Stimulated activated CD8-positive, alpha-beta memory T cell treated with anti-CD3 and anti-CD28 coated beads, Interleukin-2, amount 100 ng/mL, for 48 hours (primary cell): ENCODE data around the gene SH3RF3.

Experiments used
- DNase-seq, 2 donors: peaks; one replicate each; pipeline ENCODE4 v3.0.0-alpha.2; 2020; ENCODE audit warnings: low read depth in 2 of 2

Gene SH3RF3

GRCh38 chr2:109238580-109238979, 109.6 kb downstream of the SH3RF3 start:
- DNase-seq, result no peak

GRCh38 chr2:109239720-109240119, 110.7 kb downstream of the SH3RF3 start:
- no peak for DNase-seq

- DNase-seq, result no peak
Measured at GRCh38 chr2:109242210-109242653, 113.2 kb downstream of the SH3RF3 start.

GRCh38 chr2:109242654-109243331, 113.8 kb downstream of the SH3RF3 start:
- DNase-seq, result no peak

- no peak for DNase-seq
Measured at GRCh38 chr2:109243526-109244303, 114.7 kb downstream of the SH3RF3 start.

GRCh38 chr2:109244304-109244582, 115.2 kb downstream of the SH3RF3 start:
- DNase-seq, result no peak

GRCh38 chr2:109244750-109245382, 115.9 kb downstream of the SH3RF3 start:
- DNase-seq, result no peak

- DNase-seq, result no peak
Measured at GRCh38 chr2:109246176-109246575, 117.2 kb downstream of the SH3RF3 start.

GRCh38 chr2:109246616-109247015, 117.6 kb downstream of the SH3RF3 start:
- no peak for DNase-seq

- DNase-seq, result no peak
Measured at GRCh38 chr2:109247340-109247739, 118.3 kb downstream of the SH3RF3 start.

- no peak for DNase-seq
Measured at GRCh38 chr2:109247812-109248211, 118.8 kb downstream of the SH3RF3 start.

GRCh38 chr2:109248590-109248989, 119.6 kb downstream of the SH3RF3 start:
- DNase-seq, result no peak

GRCh38 chr2:109253217-109253616, 124.2 kb downstream of the SH3RF3 start:
- DNase-seq, result no peak

GRCh38 chr2:109254174-109254904, 125.3 kb downstream of the SH3RF3 start:
- no peak for DNase-seq

GRCh38 chr2:109255654-109256053, 126.6 kb downstream of the SH3RF3 start:
- DNase-seq, result no peak

GRCh38 chr2:109256111-109256510, 127.1 kb downstream of the SH3RF3 start:
- DNase-seq, result no peak

- DNase-seq, result no peak
Measured at GRCh38 chr2:109256921-109257320, 127.9 kb downstream of the SH3RF3 start.

- DNase-seq, result no peak
Measured at GRCh38 chr2:109257653-109258052, 128.6 kb downstream of the SH3RF3 start.

- no peak for DNase-seq
Measured at GRCh38 chr2:109258376-109258775, 129.4 kb downstream of the SH3RF3 start.

- no peak for DNase-seq
Measured at GRCh38 chr2:109258905-109259540, 130.0 kb downstream of the SH3RF3 start.

GRCh38 chr2:109259671-109260070, 130.7 kb downstream of the SH3RF3 start:
- no peak for DNase-seq
